Measurements from ENCODE around the gene PRR19. TPM values are rescaled to one million over a fixed set of nuclear protein-coding genes. Genes with fewer than 3 reads are reported as not detected.

PRR19 gene
- total and polyA plus RNA-seq, 3 donors from 2014 or later, result 16.8 to 37.4 (median 18.3) TPM

GRCh38 chr19:42270346-42271044, 31.4 kb upstream of the PRR19 start:
- intact Hi-C loops (cut with DNase I; ENCODE audit: low total_unique reads), result no loop called here
- H3K9me3 ChIP-seq, result no peaks in the 10 kb centered on the region
- H3K4me3 ChIP-seq, result peak overlapping the region in 1 of 2 donors; percentile 84
- H3K36me3 ChIP-seq (ENCODE audit: low read depth, missing control alignments), result no peaks in the 10 kb centered on the region
- DNase-seq, result peak; percentile 50
- H3K27me3 ChIP-seq, result no peaks in the 10 kb centered on the region
- TF ChIP-seq POLR2A (IDR thresholded peaks at IDR 0.05), result no peak
- TF ChIP-seq, protein P1, sequence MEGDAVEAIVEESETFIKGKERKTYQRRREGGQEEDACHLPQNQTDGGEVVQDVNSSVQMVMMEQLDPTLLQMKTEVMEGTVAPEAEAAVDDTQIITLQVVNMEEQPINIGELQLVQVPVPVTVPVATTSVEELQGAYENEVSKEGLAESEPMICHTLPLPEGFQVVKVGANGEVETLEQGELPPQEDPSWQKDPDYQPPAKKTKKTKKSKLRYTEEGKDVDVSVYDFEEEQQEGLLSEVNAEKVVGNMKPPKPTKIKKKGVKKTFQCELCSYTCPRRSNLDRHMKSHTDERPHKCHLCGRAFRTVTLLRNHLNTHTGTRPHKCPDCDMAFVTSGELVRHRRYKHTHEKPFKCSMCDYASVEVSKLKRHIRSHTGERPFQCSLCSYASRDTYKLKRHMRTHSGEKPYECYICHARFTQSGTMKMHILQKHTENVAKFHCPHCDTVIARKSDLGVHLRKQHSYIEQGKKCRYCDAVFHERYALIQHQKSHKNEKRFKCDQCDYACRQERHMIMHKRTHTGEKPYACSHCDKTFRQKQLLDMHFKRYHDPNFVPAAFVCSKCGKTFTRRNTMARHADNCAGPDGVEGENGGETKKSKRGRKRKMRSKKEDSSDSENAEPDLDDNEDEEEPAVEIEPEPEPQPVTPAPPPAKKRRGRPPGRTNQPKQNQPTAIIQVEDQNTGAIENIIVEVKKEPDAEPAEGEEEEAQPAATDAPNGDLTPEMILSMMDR (IDR thresholded peaks at IDR 0.05), result no peak
- peak overlapping the region; percentile 91 for H3K27ac ChIP-seq
- 44 to 60% methylated on average over 6 to 18 of the region's 18 CpGs for WGBS, 2 donors
- H3K4me1 ChIP-seq, result peaks cover 19% of the 10 kb centered on the region

GRCh38 chr19:42271045-42271419, 30.9 kb upstream of the PRR19 start:
- intact Hi-C loops (cut with DNase I; ENCODE audit: low total_unique reads), result no loop called here
- no peaks in the 10 kb centered on the region for H3K9me3 ChIP-seq
- no peaks in the 10 kb centered on the region for H3K36me3 ChIP-seq (ENCODE audit: low read depth, missing control alignments)
- H3K4me1 ChIP-seq, result peaks cover 19% of the 10 kb centered on the region
- H3K27ac ChIP-seq, result peak overlapping the region; percentile 91
- peak overlapping the region in 1 of 2 donors; percentile 84 for H3K4me3 ChIP-seq
- 72 to 85% methylated on average over 3 of the region's 3 CpGs for WGBS, 2 donors
- DNase-seq, result no peak
- TF ChIP-seq, protein P1 (IDR thresholded peaks at IDR 0.05), result no peak
- TF ChIP-seq POLR2A (IDR thresholded peaks at IDR 0.05), result no peak
- H3K27me3 ChIP-seq, result no peaks in the 10 kb centered on the region

- TF ChIP-seq, protein P1 (IDR thresholded peaks at IDR 0.05), result no peak
- no peak for TF ChIP-seq POLR2A (IDR thresholded peaks at IDR 0.05)
- Histone ChIP-seq H3K36me3 (ENCODE audit: low read depth, missing control alignments) (no peaks in the 10 kb centered on the region), H3K27ac (no peak overlapping the region), H3K9me3 (no peaks in the 10 kb centered on the region), H3K4me1 (peaks cover 25% of the 10 kb centered on the region), H3K27me3 (no peaks in the 10 kb centered on the region), H3K4me3 (no peak overlapping the region)
- WGBS, 2 donors, result 84 to 88% methylated on average over 18 to 35 of the region's 35 CpGs
- intact Hi-C loops (cut with DNase I; ENCODE audit: low total_unique reads), result no loop called here
- no peak for DNase-seq
These were observed 29.9 kb upstream of the PRR19 start for GRCh38 chr19:42271861-42272534.

- TF ChIP-seq POLR2A (IDR thresholded peaks at IDR 0.05), result no peak
- TF ChIP-seq, protein P1 (IDR thresholded peaks at IDR 0.05), result no peak
- H3K27ac ChIP-seq, result no peak overlapping the region
- H3K4me3 ChIP-seq, result no peak overlapping the region
- peaks cover 30% of the 10 kb centered on the region for H3K4me1 ChIP-seq
- no peaks in the 10 kb centered on the region for H3K9me3 ChIP-seq
- H3K36me3 ChIP-seq (ENCODE audit: low read depth, missing control alignments), result no peaks in the 10 kb centered on the region
- WGBS, 2 donors, result 93% methylated on average over 3 to 8 of the region's 9 CpGs
- H3K27me3 ChIP-seq, result no peaks in the 10 kb centered on the region
- intact Hi-C loops (cut with DNase I; ENCODE audit: low total_unique reads), result no loop called here
- no peak for DNase-seq
These were observed 29.4 kb upstream of the PRR19 start for GRCh38 chr19:42272535-42272897.

All from testis (tissue), 3 donors.